MM.1S (cell line): ENCODE results near the gene ARHGEF26.

Experiments
- DNase-seq: peaks from one replicate; pipeline ENCODE4 v3.0.0-alpha.2; 2015
- H2AFZ ChIP-seq: fragments of 300-600 bp; sonication (generic); 2 replicates; pipeline ENCODE4 v1.6.0; 2016; ENCODE audit warnings: antibody characterized with exemption, low read length
- H3F3A ChIP-seq: fragments of 300-600 bp; sonication (generic); 2 replicates; pipeline ENCODE4 v1.6.1; 2016; ENCODE audit warnings: mild to moderate bottlenecking, antibody characterized with exemption, low read length, moderate library complexity, mixed read lengths; ENCODE audit not compliant: insufficient read depth
- H3K27ac ChIP-seq: fragments of 300-600 bp; sonication (generic); 2 replicates; pipeline ENCODE4 v1.5.1; 2016; ENCODE audit warnings: mild to moderate bottlenecking, low read length
- H3K27me3 ChIP-seq: fragments of 300-600 bp; sonication (generic); replicated peaks from 2 replicates; pipeline ENCODE4 v1.6.0; 2016; ENCODE audit warnings: low read length; ENCODE audit not compliant: insufficient read depth
- H3K36me3 ChIP-seq: fragments of 300-600 bp; sonication (generic); replicated peaks from 2 replicates; pipeline ENCODE4 v1.6.1; 2016; ENCODE audit warnings: mild to moderate bottlenecking, low read length, mixed read lengths; ENCODE audit not compliant: insufficient read depth
- H3K4me1 ChIP-seq: fragments of 300-600 bp; sonication (generic); 2 replicates; pipeline ENCODE4 v1.6.1; 2016; ENCODE audit warnings: low read length, mixed read lengths
- H3K4me2 ChIP-seq: fragments of 300-600 bp; sonication (generic); 2 replicates; pipeline ENCODE4 v1.6.0; 2016; ENCODE audit warnings: low read depth, low read length
- H3K4me3 ChIP-seq: fragments of 300-600 bp; sonication (generic); 2 replicates; pipeline ENCODE4 v1.5.1; 2016; ENCODE audit warnings: low read length, mixed read lengths
- H3K79me2 ChIP-seq: fragments of 300-600 bp; sonication (generic); 2 replicates; pipeline ENCODE4 v1.6.1; 2016; ENCODE audit warnings: mixed run types, low read length, mixed read lengths
- H3K9ac ChIP-seq: fragments of 300-600 bp; sonication (generic); 2 replicates; pipeline ENCODE4 v1.6.1; 2016; ENCODE audit warnings: low read length, mixed read lengths
- H3K9me2 ChIP-seq: fragments of 300-600 bp; sonication (generic); replicated peaks from 2 replicates; pipeline ENCODE4 v1.6.1; 2016; ENCODE audit warnings: mild to moderate bottlenecking, low read length, mixed read lengths; ENCODE audit not compliant: insufficient read depth
- H3K9me3 ChIP-seq: fragments of 300-600 bp; sonication (generic); replicated peaks from 2 replicates; pipeline ENCODE4 v1.6.1; 2016; ENCODE audit warnings: mild to moderate bottlenecking, low read length, mixed read lengths; ENCODE audit not compliant: insufficient read depth
- H4K20me1 ChIP-seq: fragments of 300-600 bp; sonication (generic); 2 replicates; pipeline ENCODE4 v1.6.1; 2016; ENCODE audit warnings: mild to moderate bottlenecking, low read length, moderate library complexity, mixed read lengths; ENCODE audit not compliant: insufficient read depth
- EZH2 ChIP-seq: fragments of 300-600 bp; sonication (generic); optimal IDR thresholded peaks from 2 replicates; pipeline ENCODE3; 2017; ENCODE audit warnings: low read depth, mild to moderate bottlenecking, antibody characterized with exemption, low read length, mixed read lengths
- EZH2phosphoT487 ChIP-seq: fragments of 300-600 bp; sonication (generic); IDR thresholded peaks from 2 replicates; pipeline ENCODE4 v1.6.1; 2018; ENCODE audit warnings: antibody characterized with exemption, low read length
- TF ChIP-seq, protein P1 (sequence below): fragments of 300-600 bp; sonication (generic); IDR thresholded peaks from 2 replicates; pipeline ENCODE4 v1.5.1; 2016; ENCODE audit warnings: antibody characterized with exemption, low read length, mixed read lengths

The ARHGEF26 gene

GRCh38 chr3:154144825-154145465 is 23.8 kb downstream of the ARHGEF26 start:
- no peaks in the 10 kb centered on the region for H4K20me1 ChIP-seq
- TF ChIP-seq, protein P1, sequence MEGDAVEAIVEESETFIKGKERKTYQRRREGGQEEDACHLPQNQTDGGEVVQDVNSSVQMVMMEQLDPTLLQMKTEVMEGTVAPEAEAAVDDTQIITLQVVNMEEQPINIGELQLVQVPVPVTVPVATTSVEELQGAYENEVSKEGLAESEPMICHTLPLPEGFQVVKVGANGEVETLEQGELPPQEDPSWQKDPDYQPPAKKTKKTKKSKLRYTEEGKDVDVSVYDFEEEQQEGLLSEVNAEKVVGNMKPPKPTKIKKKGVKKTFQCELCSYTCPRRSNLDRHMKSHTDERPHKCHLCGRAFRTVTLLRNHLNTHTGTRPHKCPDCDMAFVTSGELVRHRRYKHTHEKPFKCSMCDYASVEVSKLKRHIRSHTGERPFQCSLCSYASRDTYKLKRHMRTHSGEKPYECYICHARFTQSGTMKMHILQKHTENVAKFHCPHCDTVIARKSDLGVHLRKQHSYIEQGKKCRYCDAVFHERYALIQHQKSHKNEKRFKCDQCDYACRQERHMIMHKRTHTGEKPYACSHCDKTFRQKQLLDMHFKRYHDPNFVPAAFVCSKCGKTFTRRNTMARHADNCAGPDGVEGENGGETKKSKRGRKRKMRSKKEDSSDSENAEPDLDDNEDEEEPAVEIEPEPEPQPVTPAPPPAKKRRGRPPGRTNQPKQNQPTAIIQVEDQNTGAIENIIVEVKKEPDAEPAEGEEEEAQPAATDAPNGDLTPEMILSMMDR, result no peak
- no peak for TF ChIP-seq EZH2phosphoT487
- no peaks in the 10 kb centered on the region for H3F3A ChIP-seq
- no peak overlapping the region for H2AFZ ChIP-seq
- no peaks in the 10 kb centered on the region for H3K4me1 ChIP-seq
- H3K9me2 ChIP-seq, result no peaks in the 10 kb centered on the region
- no peak overlapping the region for H3K4me3 ChIP-seq
- DNase-seq, result no peak
- no peaks in the 10 kb centered on the region for H3K27me3 ChIP-seq
- no peaks in the 10 kb centered on the region for H3K36me3 ChIP-seq
- H3K9ac ChIP-seq, result no peak overlapping the region
- no peaks in the 10 kb centered on the region for H3K9me3 ChIP-seq
- no peak overlapping the region for H3K27ac ChIP-seq
- no peak overlapping the region for H3K4me2 ChIP-seq
- H3K79me2 ChIP-seq, result no peaks in the 10 kb centered on the region

DNA sequence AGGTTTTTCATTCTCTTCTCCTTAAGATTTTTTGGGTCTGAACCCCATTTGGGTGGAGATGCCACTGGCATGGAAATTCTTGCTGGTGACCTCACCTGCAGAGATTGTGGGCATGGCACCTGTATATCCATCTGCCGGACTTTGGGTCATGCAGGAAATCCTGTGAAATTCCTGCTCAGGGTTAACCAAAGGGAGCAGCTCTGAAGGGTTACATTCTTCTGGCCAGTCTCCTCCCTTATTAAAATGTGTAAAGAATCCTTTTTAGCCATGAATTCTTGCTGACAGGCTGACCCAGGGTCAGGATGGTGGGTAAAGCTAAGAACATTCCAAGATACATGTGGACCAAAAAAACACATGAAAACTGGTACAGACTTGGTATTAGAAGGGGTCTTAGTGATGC is 27.4 kb downstream of the ARHGEF26 start:
- Histone ChIP-seq H3K36me3 (no peaks in the 10 kb centered on the region), H3K9me2 (no peaks in the 10 kb centered on the region), H3F3A (no peaks in the 10 kb centered on the region), H3K9me3 (no peaks in the 10 kb centered on the region), H2AFZ (no peak overlapping the region), H4K20me1 (no peaks in the 10 kb centered on the region), H3K79me2 (no peaks in the 10 kb centered on the region), H3K4me2 (no peak overlapping the region), H3K4me1 (no peaks in the 10 kb centered on the region), H3K27me3 (no peaks in the 10 kb centered on the region), H3K9ac (no peak overlapping the region), H3K27ac (no peak overlapping the region), H3K4me3 (no peak overlapping the region)
- no peak for DNase-seq
- TF ChIP-seq EZH2, result no peak
- TF ChIP-seq, protein P1, result no peak
- TF ChIP-seq EZH2phosphoT487, result no peak

- Histone ChIP-seq H3K9me3 (no peaks in the 10 kb centered on the region), H3K79me2 (no peaks in the 10 kb centered on the region), H3K4me2 (no peak overlapping the region), H3F3A (no peaks in the 10 kb centered on the region), H3K4me3 (no peak overlapping the region), H3K27me3 (no peaks in the 10 kb centered on the region), H3K9me2 (no peaks in the 10 kb centered on the region), H3K36me3 (no peaks in the 10 kb centered on the region), H3K9ac (no peak overlapping the region), H3K27ac (no peak overlapping the region), H4K20me1 (no peaks in the 10 kb centered on the region), H3K4me1 (no peaks in the 10 kb centered on the region), H2AFZ (no peak overlapping the region)
- TF ChIP-seq, protein P1, result no peak
- TF ChIP-seq EZH2 (no peak), EZH2phosphoT487 (no peak)
- no peak for DNase-seq
Measured at GRCh38 chr3:154149286-154149685, 28.1 kb downstream of the ARHGEF26 start.
